Upper lobe of left lung (tissue), 4 donors: ENCODE results near the gene CYFIP1.

ENCODE experiments used
- POLR2A ChIP-seq, 4 donors: fragments of 450-650 bp; IDR thresholded peaks; one replicate each; pipeline ENCODE4 v1.5.1; 2016 to 2017; ENCODE audit warnings: antibody characterized with exemption in 4 of 4, mild to moderate bottlenecking in 2 of 4
- TF ChIP-seq, protein P1 (sequence below), 6 experiments: fragments of 450-650 bp in 4 of 6; fragments of 200-600 bp in 2 of 6; sonication (generic) in 2 of 6; IDR thresholded peaks; one replicate each; pipeline ENCODE4 v1.5.1; 2016 to 2019; ENCODE audit warnings: antibody characterized with exemption in 6 of 6

- TF ChIP-seq, protein P1, sequence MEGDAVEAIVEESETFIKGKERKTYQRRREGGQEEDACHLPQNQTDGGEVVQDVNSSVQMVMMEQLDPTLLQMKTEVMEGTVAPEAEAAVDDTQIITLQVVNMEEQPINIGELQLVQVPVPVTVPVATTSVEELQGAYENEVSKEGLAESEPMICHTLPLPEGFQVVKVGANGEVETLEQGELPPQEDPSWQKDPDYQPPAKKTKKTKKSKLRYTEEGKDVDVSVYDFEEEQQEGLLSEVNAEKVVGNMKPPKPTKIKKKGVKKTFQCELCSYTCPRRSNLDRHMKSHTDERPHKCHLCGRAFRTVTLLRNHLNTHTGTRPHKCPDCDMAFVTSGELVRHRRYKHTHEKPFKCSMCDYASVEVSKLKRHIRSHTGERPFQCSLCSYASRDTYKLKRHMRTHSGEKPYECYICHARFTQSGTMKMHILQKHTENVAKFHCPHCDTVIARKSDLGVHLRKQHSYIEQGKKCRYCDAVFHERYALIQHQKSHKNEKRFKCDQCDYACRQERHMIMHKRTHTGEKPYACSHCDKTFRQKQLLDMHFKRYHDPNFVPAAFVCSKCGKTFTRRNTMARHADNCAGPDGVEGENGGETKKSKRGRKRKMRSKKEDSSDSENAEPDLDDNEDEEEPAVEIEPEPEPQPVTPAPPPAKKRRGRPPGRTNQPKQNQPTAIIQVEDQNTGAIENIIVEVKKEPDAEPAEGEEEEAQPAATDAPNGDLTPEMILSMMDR (IDR thresholded peaks at IDR 0.05) = no peak
- no peak for TF ChIP-seq POLR2A (IDR thresholded peaks at IDR 0.05)
Observed at GRCh38 chr15:22989576-22990477, 9.7 kb upstream of the CYFIP1 start.
